GM19438 (cell line): ENCODE data around the gene UTY.

ENCODE experiments used
- ATAC-seq: cut with Tn5 transposase; IDR thresholded peaks from one replicate; pipeline ENCODE4 v1.9.1; 2021; ENCODE audit warnings: low read depth; ENCODE audit not compliant: unreplicated experiment

Gene UTY

DNA sequence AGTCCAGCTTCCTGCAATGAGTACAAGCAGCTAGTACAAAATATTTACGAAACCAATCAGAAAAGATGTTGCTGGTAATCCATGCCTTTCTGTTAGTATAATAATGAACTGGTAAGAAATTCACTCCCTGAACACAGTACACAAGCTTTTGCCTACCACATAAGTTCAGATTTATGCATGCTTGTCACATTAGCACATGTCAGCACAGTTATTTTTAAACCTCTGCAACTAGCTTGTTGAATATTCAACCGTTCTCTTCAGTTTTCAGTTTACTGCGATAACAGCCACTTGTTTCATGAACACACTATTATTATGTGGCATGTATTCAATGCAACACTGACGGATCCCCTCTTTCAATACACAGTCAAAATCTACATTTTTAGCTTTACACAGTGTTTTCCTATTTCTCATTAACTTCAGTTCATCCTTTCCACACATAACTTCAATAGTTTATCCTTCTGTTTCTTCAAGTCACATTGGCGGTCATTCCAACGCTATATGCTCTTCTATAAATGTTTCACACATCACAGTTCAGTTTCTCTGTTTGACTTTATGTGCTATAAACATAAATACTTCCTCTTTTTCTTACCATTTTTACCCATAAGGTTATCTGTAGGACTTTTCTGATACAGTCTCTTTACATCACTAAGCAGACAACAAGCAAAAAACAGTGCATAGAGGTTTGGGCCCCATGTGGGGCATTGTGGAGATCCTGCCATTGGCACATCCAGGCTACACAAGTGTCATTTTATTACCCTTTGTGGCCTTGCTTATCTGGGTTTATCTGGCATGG, 62.8 kb downstream of the UTY start:
- no peak for ATAC-seq

DNA sequence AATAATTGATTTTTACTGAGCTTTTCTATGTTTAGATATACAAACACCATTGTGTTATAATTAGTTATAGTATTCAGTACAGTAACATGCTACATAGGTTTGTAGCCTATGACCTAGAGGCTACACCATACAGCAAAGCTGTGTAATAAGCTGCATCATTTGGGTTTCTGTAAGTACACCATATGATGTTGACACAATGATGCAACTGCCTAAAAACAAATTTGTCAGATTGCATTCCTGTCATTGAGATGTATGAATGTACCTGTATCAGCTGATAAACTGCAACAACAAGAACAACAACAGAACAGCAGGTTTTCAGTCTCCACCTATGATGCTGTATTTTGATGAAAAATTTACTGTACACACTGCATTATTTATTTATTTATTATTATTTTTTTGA, 64.3 kb downstream of the UTY start:
- no peak for ATAC-seq

DNA sequence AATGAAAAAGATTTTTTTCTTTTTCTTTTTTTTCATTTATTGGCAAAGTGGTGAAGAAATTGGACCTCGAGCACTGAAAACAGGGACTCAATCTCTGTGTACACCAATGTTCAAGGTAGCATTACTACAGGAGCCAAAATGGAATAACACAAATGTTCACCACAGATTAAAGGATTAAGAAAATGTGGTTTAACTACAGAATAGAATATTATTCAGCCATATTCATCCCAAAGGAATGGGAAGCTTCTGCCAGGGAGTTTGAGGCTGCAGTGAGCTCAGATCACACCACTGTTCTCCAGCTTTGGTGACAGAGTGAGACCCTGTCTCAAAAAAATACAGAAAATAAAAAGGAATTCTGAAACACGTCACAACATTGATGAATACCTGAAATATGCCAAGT, 81.0 kb downstream of the UTY start:
- no peak for ATAC-seq

DNA sequence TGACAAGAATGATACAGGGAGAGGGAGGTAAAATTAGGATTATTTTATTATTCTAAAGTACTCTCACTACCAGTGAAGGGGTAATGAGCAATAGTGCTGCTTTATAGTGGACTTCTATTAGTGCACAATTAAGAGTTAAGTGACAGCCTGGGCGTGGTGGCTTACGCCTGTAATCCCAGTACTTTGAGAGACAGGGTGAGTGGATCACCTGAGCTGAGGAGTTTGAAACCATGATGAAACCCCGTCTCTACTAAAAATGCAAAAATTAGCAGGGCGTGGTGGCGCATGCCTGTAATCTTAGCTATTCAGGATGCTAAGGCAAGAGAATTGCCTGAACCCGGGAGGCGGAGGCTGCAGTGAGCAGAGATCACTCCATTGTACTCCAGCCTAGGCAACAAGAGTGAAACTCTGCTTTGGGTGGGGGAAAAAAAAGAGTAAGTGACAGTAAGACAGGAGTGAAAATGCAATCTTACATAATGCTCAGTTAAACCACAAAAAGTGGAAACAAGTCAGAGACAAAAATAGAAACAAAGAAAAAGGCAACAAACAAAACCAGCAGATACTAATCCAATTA, 98.6 kb downstream of the UTY start:
- ATAC-seq = no peak

DNA sequence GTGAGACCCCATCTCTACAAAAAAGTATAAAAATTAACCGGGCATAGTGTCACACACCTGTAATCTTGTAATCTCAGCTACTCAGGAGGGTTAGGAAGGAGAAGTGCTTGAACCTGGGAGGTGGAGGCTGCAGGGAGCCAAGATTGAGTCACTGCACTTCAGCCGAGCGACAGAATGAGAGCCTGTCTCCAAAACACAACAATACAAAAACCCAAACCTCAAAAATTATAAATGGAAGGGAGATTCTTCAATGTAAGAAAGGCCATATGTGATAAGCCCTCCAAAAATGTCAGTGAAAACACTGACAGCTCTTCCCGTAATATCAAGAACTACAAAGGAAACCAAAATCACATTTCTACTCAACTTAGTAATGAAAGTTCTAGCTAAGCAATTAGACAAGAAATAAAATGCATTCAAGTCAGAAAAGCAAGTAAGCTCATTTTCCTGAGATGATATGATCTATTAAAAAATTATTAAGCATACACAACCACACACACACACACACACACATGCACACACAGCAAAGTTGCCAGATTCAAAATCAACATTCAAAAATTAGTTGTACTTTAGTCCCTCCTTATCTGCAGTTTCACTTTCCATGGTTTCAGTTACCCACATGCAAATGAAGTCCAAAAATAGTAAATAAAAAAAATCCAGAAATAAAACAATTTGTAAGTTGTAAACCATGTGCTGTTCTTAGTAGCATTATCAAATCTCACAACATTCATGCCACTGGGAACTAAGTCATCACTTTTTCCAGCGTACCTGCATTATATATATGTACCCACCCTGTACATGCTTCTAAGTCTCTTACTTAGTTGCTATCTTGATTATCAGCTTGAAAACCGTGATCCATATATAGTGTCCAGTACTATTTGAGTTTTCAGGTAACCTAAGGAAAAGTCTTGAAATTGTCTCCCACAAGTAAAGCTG, 108.7 kb downstream of the UTY start:
- ATAC-seq = no peak

DNA sequence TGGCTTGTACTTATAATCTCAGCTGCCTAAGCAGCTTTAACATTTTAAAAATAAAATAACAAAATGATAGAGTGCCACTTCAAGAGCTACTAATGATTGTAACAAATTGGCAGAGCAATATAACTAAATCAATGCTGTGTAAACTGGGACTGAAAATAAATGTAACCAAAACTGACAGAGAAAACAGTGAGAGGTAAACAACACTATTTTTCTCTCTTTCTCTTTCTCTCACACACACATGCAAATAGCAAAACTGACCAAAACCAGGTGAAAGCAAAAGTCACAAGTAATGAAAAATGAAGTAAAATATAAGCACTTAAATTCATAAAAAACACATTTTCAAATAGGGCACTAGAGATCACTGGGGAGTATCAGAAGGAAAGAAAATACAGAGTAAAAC, 109.6 kb downstream of the UTY start:
- ATAC-seq = no peak

DNA sequence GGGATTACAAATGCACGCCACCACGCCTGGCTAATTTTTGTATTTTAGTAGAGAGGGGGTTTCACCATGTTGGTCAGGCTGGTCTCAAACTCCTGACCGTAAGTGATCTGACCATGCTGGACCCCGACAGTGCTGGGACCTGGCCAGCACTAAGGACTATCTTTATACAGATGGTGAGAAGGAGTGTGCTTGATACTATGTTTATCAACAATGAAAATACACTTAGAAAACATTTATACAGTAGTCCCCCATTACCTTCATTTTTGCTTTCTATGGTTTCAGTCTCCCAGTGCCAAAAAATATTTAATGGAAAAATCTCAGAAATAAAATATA, 111.4 kb downstream of the UTY start:
- ATAC-seq = no peak

DNA sequence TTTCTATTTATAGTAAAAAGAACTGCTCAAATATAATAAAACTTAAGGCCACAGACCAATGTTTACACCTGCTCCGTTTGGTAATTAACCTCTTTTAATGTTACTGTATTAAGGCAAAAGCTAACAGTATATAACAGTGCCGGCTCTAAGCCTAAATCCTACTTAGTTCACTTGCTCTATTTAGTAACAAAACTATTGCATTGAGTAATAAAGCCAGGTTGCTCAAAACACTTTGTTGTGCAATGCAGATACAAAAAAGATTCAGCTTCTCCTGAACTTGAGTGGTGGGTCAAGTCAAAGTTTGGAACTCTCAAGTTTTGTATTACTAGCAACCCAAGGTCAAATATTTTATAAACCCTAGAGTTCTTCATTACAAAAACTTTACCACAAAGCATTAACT, 116.2 kb downstream of the UTY start:
- no peak for ATAC-seq

DNA sequence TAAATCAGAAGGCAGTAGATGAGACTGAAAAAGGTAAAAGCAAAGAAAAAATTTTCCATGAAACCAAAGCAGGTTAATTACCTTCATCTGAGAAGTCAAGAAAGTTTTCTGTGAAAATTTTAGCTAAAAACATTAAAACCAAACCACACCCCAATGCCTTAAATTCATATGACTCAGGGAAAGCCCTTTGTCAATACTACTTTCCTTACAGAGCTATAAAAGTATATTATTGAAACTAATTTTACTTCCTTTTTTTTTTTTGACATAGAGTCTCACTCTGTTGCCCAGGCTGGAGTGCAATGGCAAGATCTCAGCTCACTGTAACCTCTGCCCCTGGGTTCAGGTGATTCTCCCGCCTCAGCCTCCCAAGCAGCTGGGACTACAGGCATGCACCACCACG, 117.2 kb downstream of the UTY start:
- ATAC-seq = no peak

DNA sequence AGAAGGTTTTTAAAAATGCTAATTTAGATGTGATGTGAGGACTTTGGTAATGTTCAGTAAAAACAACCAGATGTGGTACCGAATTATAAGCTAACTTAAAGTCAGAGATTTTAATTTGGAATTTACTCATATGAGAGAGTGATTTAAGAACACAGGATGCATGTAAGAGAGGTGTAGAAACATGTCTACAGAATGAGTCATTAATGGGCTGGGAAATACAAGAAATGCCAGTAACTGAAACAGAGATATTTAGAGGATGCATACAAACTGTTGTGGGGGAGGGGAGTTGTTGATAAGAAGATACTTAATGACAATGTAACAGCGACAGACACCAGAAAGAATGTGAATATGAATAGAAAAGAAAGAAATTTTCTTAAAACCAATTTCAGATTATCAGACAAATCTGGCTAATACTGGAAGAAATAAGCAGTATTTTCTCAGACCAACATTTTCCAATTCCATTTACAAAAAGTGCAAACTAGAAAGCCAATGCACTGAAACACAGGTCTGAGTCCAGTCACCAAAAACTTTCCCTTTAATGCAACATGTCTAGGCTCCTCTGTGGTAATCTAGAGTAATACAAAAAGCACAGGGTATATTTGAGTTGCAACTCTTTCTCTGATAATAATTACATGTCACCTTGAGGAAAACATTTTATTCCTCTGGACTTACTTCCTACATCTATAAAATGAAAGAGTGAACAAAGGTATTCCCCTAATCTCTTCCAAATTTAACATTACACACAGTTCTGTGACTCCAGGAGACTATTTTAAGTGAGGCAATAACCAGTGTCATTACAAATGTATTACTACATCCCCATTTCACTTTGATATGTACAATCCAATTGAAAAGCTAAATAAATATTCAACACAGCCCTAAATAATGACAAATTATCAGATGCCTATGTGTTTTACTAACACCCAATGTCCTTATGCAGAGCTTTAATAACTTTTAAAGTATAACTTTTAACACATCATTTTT, 117.9 kb downstream of the UTY start:
- ATAC-seq = no peak

DNA sequence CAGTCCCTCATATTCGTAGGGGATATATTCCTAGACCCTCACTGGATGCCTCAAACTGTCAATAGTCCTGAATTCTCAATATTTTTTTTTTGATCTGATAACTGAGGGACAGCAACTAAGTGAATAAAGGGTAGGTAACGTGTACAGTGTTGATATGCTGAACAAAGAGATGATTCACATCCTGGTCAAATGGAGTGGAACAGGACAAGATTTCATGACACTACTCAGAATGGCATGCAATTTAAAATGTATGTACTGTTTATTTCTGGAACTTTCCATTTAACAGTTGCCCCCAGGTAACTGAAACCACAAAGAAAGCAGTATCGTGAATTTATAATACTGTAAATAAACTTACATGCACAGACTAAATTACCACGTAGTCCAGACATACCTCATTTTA, 128.4 kb downstream of the UTY start:
- ATAC-seq = no peak

DNA sequence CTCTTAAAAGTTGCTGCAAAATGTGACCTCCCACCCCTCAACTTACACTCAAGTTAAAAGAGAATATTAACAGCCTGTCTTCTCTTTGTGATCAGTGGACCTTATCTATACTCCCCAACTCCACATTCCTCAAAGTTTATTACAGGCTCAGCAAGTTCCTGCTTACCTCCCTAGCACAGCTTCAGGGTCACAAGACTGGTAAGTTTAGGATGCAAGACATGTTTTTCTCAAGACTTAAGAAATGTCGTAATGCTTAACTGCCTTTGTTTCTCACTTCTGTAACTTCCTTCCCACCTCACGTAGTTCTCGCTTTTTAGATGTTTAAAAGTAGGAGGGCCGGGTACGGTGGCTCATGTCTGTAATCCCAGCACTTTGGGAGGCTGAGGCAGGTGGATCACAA, 132.7 kb downstream of the UTY start:
- ATAC-seq = no peak

DNA sequence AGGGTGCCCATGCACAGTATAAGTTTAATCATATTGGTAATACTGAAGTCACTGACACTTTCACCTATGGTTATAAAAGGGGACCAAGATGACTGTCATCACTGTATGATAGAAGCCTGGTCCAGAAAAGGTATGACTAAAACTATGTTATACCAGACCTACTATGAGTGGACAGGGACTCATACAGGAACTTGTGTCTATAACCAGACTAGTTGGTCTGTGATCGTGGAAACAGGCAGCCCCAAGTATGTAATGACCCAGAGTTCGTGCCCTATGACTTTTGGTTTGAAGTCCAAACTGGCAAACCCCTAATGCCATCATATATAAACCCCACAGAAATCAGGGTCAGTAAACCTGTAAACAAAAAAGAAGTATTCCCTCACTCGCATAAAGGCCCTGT, 134.3 kb downstream of the UTY start:
- no peak for ATAC-seq

DNA sequence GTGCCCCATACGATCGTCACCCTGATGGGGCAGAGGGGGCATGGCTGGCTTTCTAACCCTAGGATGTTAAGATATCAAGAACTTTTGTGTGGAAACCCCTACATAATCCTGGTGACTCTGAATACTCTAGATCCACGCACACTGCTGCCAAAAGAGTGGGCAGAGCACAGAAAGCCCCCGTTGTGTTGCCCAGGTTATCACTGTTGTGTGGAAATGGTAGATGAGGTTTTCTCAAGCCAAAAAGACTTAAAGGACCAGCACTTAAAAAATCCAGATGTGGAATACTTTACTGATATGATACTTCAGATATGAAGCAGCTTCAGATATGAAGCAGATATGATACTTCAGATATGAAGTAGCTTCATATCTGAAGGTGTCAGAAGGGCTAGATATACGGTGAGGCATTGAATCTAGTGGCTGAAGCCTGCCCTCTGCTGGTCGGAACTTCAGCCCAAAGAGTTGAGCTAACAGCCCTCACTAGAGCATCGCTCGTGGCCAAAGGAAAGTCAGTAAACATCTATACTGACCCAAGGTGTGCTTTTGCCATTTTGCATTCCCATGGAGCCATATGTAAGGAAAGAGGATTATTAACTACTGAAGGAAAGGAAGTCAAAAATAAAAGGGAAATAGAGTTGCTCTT, 136.4 kb downstream of the UTY start:
- no peak for ATAC-seq

DNA sequence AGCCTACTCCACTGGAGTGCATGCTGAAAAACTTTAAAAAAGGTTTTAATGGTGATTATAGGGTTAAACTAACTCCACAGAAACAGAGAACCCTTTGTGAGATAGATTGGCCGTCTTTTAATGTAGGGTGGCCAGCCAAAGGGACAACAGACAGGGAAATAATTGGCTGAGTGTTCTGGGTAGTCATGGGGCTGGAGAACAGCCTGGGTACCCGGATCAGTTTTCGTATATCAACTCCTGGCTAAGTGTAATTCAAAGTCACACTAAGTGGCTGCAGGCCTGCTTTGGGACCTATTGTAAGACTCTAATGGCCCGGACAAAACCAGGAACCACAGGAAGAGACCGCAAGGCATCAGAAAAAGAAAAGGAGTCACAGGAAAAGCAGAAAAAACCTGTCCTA, 139.9 kb downstream of the UTY start:
- ATAC-seq = no peak

DNA sequence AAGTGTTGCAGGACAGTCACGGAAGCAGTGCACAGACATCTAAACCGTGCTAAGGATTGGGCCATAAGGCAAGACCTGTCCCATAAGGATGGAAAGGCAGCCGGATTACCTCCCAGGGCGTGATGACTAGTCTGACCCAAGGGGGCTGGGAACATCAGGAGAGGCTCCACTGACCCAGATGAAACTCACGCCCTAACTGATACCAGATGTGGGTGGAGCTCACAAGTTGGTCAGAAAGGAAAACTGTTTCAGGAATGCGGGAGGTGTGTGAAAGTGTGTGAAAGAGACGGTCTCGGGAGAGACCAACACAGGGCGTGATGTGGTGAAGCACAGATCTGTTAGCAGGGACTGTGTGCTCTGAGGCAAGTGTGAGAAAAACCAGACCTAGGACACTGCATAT, 140.5 kb downstream of the UTY start:
- ATAC-seq = no peak

DNA sequence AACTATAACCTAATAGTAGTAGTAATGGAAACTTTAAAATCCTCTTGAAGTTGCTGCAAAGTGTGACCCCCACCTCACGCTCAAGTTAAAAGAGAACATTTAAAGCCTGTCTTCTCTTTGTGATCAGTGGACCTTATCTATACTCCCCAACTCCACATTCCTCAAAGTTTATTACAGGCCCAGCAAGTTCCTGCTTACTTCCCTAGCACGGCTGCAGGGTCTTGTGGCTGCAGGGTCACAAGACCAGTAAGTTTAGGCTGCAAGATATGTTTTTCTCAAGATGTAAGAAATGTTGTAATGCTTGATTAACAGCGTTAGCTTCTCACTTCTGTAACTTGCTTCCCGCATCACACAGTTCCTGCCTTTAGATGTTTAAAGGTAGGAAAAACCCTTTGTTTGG, 141.1 kb downstream of the UTY start:
- ATAC-seq = no peak

DNA sequence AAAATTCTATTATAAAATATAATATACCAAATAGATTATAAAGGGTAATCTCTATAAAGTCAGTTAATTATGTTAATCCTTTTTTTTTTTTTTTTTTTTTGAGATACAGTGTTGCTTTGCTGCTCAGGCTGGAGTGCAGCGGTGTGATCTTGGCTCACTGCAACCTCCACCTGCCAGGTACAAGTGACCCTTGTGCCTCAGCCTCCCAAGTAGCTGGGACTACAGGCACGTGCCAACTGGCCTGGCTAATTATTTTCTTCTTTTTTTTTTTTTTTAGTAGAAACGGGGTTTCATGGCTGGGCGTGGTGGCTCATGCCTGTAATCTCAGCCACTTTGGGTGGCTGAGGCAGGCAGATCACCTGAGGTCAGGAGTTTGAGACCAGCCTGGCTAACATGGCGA, 141.9 kb downstream of the UTY start:
- no peak for ATAC-seq

DNA sequence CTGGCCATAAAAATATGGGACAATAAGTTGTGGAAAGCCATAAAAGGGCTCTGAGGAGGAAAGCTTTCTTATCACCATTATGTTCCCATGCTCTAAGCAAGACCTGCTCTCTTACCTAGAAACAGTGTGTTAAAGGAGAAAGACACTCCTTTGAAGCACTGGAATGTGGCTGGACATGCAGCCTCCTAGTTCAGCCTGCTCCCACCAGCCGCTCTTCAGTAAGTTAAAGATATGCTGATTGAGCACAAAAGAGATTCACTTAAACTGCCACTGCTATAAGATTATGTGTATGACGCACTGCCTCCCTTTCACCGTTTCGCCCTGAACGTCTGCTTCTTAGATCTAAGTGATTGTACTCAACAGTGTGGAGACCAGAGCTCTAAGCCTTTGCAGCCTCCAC, 146.0 kb downstream of the UTY start:
- no peak for ATAC-seq

DNA sequence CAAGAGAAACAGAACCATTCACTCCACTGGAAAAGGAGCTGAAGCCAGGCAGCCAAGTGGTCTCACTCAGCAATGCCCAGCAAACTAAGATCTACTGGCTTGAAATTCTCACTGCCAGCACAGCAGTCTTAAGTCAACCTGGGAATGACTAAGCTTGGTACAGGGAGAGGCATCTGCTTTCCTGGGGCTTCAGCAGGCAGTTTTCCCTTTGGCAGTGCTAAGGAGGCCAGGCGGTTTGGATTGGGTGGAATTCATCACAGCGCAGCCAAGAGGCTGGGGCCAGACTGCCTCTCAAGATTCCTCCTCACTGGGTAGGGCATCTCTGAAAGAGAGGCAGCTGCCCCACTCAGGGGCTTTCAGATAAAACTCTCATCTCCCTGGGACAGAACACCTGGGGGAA, 149.2 kb downstream of the UTY start:
- no peak for ATAC-seq
